Keratinocyte (primary cell): Measurements from ENCODE around the gene HDGFL2.

ENCODE experiments used
- CTCF ChIP-seq, 3 experiments: IDR thresholded peaks in 1 of 3; conservative IDR thresholded peaks in 1 of 3; optimal IDR thresholded peaks in 1 of 3; 2 replicates in 2 of 3; 3 replicates in 1 of 3; pipeline versions ENCODE3 to v1.5.1; 2011; ENCODE audit warnings: low read length in 3 of 3, mild to moderate bottlenecking in 3 of 3, moderate library complexity in 2 of 3, control low read depth in 1 of 3, inconsistent platforms in 1 of 3; ENCODE audit not compliant: insufficient read depth in 2 of 3; ENCODE audit errors: extremely low read depth in 1 of 3
- EZH2 ChIP-seq: IDR thresholded peaks from one replicate; pipeline ENCODE4 v1.6.1; 2012; ENCODE audit warnings: inconsistent platforms, mild to moderate bottlenecking, low read length, moderate library complexity

- TF ChIP-seq CTCF (optimal IDR thresholded peaks at IDR 0.05 in 1 of 3, IDR thresholded peaks at IDR 0.05 in 1 of 3, conservative IDR thresholded peaks at IDR 0.05 in 1 of 3; ENCODE audit: extremely low read depth in 1 of 3, insufficient read depth in 2 of 3, low read length in 3 of 3) (peak; percentile 84 to 91 (median 86)), EZH2 (no peak)
Measured at GRCh38 chr19:4495471-4495870, 23.4 kb downstream of the HDGFL2 start.
